GM08714 (cell line): ENCODE data around the gene TEX36.
"Not testable (repeated sequence)": the region's sequence is repeated elsewhere in the genome, so short reads cannot be mapped to it uniquely, and the experiment has no call there.

Source experiments
- H3K4me3 ChIP-seq: fragments of 200-500 bp; sonication (Bioruptor generic); 2 replicates; pipeline ENCODE4 v1.5.1; 2014; ENCODE audit warnings: mild to moderate bottlenecking, low read length, inconsistent platforms
- ZNF274 ChIP-seq: IDR thresholded peaks from 2 replicates; pipeline ENCODE4 v1.6.1; 2012; ENCODE audit warnings: mild to moderate bottlenecking, low read depth, low read length

The TEX36 gene

GRCh38 chr10:125629758-125630376 is 53.1 kb downstream of the TEX36 start:
- no peak overlapping the region for H3K4me3 ChIP-seq
- no peak for TF ChIP-seq ZNF274

GRCh38 chr10:125628104-125629049 is 54.6 kb downstream of the TEX36 start:
- TF ChIP-seq ZNF274 = no peak
- H3K4me3 ChIP-seq = no peak overlapping the region

GRCh38 chr10:125627646-125628045 is 55.3 kb downstream of the TEX36 start:
- no peak overlapping the region for H3K4me3 ChIP-seq
- TF ChIP-seq ZNF274 = no peak

GRCh38 chr10:125626671-125627070 is 56.3 kb downstream of the TEX36 start:
- TF ChIP-seq ZNF274 = no peak
- H3K4me3 ChIP-seq = no peak overlapping the region

GRCh38 chr10:125625586-125625985 is 57.4 kb downstream of the TEX36 start:
- H3K4me3 ChIP-seq = no peak overlapping the region
- TF ChIP-seq ZNF274 = no peak

- TF ChIP-seq ZNF274 = no peak
- H3K4me3 ChIP-seq = no peak overlapping the region
Observed at GRCh38 chr10:125624800-125625199, 58.2 kb downstream of the TEX36 start.

GRCh38 chr10:125621052-125621451 is 61.9 kb downstream of the TEX36 start:
- no peak for TF ChIP-seq ZNF274
- H3K4me3 ChIP-seq = no peak overlapping the region

GRCh38 chr10:125620401-125620800 is 62.6 kb downstream of the TEX36 start:
- H3K4me3 ChIP-seq = no peak overlapping the region
- no peak for TF ChIP-seq ZNF274

GRCh38 chr10:125613062-125613461 is 69.9 kb downstream of the TEX36 start:
- H3K4me3 ChIP-seq = not testable (repeated sequence)

- no peak for TF ChIP-seq ZNF274
Observed at GRCh38 chr10:125611756-125612155, 71.2 kb downstream of the TEX36 start.

GRCh38 chr10:125611216-125611615 is 71.7 kb downstream of the TEX36 start:
- TF ChIP-seq ZNF274 = no peak
- H3K4me3 ChIP-seq = no peak overlapping the region

More at GRCh38 chr10:125611756-125612155, 71.2 kb downstream of the TEX36 start:
- no peak overlapping the region for H3K4me3 ChIP-seq

GRCh38 chr10:125609859-125610258 is 73.1 kb downstream of the TEX36 start:
- TF ChIP-seq ZNF274 = no peak

GRCh38 chr10:125608474-125608873 is 74.5 kb downstream of the TEX36 start:
- TF ChIP-seq ZNF274 = no peak
- H3K4me3 ChIP-seq = no peak overlapping the region

More at GRCh38 chr10:125609859-125610258, 73.1 kb downstream of the TEX36 start:
- no peak overlapping the region for H3K4me3 ChIP-seq

- TF ChIP-seq ZNF274 = no peak
- H3K4me3 ChIP-seq = no peak overlapping the region
Observed at GRCh38 chr10:125607689-125608290, 75.2 kb downstream of the TEX36 start.
